Thyroid gland (tissue), 4 donors: ENCODE data around the gene PPM1M.

ENCODE experiments used
- POLR2A ChIP-seq, 2 donors: fragments of 450-650 bp; IDR thresholded peaks; one replicate each; pipeline ENCODE4 v1.6.1; 2017; ENCODE audit warnings: antibody characterized with exemption in 2 of 2, mild to moderate bottlenecking in 2 of 2, moderate library complexity in 1 of 2
- TF ChIP-seq, protein P1 (sequence below), 6 experiments: fragments of 200-600 bp in 3 of 6; fragments of 450-650 bp in 3 of 6; sonication (generic) in 3 of 6; IDR thresholded peaks; one replicate each; pipeline ENCODE4 v1.5.1; 2016 to 2019; ENCODE audit warnings: antibody characterized with exemption in 6 of 6, mild to moderate bottlenecking in 2 of 6, inconsistent platforms in 1 of 6, moderate library complexity in 1 of 6

DNA sequence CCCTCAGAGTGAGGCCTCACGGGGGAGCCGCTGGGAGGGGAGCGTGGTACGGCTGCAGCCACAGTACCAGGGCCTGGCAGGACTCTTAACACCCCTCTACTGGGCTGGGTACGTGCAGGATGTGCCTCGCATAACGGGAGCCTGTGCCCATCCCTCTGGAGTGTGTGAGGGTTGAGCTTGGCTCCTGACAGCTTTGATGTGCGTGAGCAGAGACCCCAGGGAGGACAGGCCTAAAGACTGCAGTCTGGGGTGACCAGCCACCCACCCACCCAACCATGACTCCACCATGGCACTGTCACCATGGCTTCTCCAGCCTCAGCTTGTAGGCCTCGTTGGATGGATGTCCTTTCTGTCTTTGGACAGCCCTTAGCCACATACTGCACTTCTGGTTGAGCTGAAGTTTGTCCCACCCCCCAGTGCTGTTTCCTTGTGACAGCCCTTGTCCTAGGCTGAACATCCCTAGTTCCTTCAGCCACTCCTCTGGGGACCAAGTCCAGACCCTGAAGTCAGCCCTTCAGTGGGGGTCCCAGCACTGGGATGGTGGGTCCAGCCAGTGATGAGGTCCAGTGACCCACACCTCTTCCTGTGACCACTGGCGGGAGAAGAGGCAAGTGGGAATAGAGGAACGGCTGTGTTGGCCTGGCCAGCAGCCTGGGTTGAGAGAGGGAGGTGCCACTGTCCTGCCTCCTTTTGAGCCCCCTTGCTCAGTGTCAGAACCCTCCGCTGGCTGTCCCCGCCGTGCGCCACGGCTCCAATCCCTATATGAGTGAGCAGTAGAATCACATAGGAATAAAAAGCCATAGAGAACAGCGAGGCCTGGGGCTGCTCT lies 48.1 kb downstream of the PPM1M start:
- TF ChIP-seq POLR2A (IDR thresholded peaks at IDR 0.05), result no peak
- TF ChIP-seq, protein P1, sequence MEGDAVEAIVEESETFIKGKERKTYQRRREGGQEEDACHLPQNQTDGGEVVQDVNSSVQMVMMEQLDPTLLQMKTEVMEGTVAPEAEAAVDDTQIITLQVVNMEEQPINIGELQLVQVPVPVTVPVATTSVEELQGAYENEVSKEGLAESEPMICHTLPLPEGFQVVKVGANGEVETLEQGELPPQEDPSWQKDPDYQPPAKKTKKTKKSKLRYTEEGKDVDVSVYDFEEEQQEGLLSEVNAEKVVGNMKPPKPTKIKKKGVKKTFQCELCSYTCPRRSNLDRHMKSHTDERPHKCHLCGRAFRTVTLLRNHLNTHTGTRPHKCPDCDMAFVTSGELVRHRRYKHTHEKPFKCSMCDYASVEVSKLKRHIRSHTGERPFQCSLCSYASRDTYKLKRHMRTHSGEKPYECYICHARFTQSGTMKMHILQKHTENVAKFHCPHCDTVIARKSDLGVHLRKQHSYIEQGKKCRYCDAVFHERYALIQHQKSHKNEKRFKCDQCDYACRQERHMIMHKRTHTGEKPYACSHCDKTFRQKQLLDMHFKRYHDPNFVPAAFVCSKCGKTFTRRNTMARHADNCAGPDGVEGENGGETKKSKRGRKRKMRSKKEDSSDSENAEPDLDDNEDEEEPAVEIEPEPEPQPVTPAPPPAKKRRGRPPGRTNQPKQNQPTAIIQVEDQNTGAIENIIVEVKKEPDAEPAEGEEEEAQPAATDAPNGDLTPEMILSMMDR (IDR thresholded peaks at IDR 0.05), result no peak
